ENCODE measurements around the gene OTOA. TPM values are rescaled to one million over a fixed set of nuclear protein-coding genes. Genes with fewer than 3 reads are reported as not detected.

Gene OTOA
- polyA plus RNA-seq, 2 of the 4 experiments (the other 2 are of a cell fraction): 0.05 TPM; not detected in 1

- H3K27ac ChIP-seq: no peak overlapping the region
- CTCF ChIA-PET: interaction anchor here (0.9 to 8.7 kb wide), 4 partner anchors 17 to 67 kb away, joined by 3 to 57 read pairs (median 14); no protein-coding TSS in a partner anchor
- no peak overlapping the region for H3K4me2 ChIP-seq
- WGBS (ENCODE audit: missing lambda C conversion rate): 81% methylated on average over 6 of the region's 6 CpGs
- H3K9me3 ChIP-seq: no peaks in the 10 kb centered on the region
- H3K4me3 ChIP-seq: no peak overlapping the region
- TF ChIP-seq CHD2 (IDR thresholded peaks at IDR 0.05; ENCODE audit: low read length, partially characterized antibody) (no peak), HMGXB4 (CRISPR knock-in tag; IDR thresholded peaks at IDR 0.05; ENCODE audit: borderline replicate concordance) (no peak), BHLHE40 (IDR thresholded peaks at IDR 0.05; ENCODE audit: low read depth, low read length) (no peak), ZFP36 (IDR thresholded peaks at IDR 0.05; ENCODE audit: borderline replicate concordance, partially characterized antibody) (no peak), HOXA7 (CRISPR knock-in tag; IDR thresholded peaks at IDR 0.05) (no peak), TFCP2L1 (CRISPR knock-in tag; IDR thresholded peaks at IDR 0.05) (no peak), HOXB5 (CRISPR knock-in tag; IDR thresholded peaks at IDR 0.05) (no peak), PHF8 (IDR thresholded peaks at IDR 0.05; ENCODE audit: borderline replicate concordance, low read depth) (no peak), TP53 (CRISPR knock-in tag; IDR thresholded peaks at IDR 0.05) (no peak)
- TF ChIP-seq, protein P1, sequence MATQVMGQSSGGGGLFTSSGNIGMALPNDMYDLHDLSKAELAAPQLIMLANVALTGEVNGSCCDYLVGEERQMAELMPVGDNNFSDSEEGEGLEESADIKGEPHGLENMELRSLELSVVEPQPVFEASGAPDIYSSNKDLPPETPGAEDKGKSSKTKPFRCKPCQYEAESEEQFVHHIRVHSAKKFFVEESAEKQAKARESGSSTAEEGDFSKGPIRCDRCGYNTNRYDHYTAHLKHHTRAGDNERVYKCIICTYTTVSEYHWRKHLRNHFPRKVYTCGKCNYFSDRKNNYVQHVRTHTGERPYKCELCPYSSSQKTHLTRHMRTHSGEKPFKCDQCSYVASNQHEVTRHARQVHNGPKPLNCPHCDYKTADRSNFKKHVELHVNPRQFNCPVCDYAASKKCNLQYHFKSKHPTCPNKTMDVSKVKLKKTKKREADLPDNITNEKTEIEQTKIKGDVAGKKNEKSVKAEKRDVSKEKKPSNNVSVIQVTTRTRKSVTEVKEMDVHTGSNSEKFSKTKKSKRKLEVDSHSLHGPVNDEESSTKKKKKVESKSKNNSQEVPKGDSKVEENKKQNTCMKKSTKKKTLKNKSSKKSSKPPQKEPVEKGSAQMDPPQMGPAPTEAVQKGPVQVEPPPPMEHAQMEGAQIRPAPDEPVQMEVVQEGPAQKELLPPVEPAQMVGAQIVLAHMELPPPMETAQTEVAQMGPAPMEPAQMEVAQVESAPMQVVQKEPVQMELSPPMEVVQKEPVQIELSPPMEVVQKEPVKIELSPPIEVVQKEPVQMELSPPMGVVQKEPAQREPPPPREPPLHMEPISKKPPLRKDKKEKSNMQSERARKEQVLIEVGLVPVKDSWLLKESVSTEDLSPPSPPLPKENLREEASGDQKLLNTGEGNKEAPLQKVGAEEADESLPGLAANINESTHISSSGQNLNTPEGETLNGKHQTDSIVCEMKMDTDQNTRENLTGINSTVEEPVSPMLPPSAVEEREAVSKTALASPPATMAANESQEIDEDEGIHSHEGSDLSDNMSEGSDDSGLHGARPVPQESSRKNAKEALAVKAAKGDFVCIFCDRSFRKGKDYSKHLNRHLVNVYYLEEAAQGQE (IDR thresholded peaks at IDR 0.05): no peak
- TF ChIP-seq, protein P2, sequence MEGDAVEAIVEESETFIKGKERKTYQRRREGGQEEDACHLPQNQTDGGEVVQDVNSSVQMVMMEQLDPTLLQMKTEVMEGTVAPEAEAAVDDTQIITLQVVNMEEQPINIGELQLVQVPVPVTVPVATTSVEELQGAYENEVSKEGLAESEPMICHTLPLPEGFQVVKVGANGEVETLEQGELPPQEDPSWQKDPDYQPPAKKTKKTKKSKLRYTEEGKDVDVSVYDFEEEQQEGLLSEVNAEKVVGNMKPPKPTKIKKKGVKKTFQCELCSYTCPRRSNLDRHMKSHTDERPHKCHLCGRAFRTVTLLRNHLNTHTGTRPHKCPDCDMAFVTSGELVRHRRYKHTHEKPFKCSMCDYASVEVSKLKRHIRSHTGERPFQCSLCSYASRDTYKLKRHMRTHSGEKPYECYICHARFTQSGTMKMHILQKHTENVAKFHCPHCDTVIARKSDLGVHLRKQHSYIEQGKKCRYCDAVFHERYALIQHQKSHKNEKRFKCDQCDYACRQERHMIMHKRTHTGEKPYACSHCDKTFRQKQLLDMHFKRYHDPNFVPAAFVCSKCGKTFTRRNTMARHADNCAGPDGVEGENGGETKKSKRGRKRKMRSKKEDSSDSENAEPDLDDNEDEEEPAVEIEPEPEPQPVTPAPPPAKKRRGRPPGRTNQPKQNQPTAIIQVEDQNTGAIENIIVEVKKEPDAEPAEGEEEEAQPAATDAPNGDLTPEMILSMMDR (IDR thresholded peaks at IDR 0.05): no peak
- DNase-seq (ENCODE audit: low read depth in 1 of 2, low spot score in 1 of 2): no peak
- no peak for FAIRE-seq
- POLR2A ChIA-PET: no interaction called here
- ATAC-seq: no peak
- H3K4me1 ChIP-seq: peaks cover 7% of the 10 kb centered on the region; the same call in 2 of the 3 replicates
Measured at GRCh38 chr16:21641916-21642315, 21.9 kb upstream of the OTOA start.

- TF ChIP-seq JUNB (IDR thresholded peaks at IDR 0.05) (no peak), NPAS2 (CRISPR knock-in tag; IDR thresholded peaks at IDR 0.05; ENCODE audit: borderline replicate concordance) (no peak), ZC3H11A (IDR thresholded peaks at IDR 0.05) (no peak), CEBPB (IDR thresholded peaks at IDR 0.05) (no peak), RCOR1 (IDR thresholded peaks at IDR 0.05; ENCODE audit: low read depth, low read length) (no peak), MYC (IDR thresholded peaks at IDR 0.05; ENCODE audit: borderline replicate concordance, low read length) (no peak), ESRRA (IDR thresholded peaks at IDR 0.05; ENCODE audit: borderline replicate concordance, low read length) (no peak), KDM1A (IDR thresholded peaks at IDR 0.05; ENCODE audit: low read depth) (no peak), RFX5 (IDR thresholded peaks at IDR 0.05) (no peak), RAD21 (conservative IDR thresholded peaks at IDR 0.05 in 1 of 2, IDR thresholded peaks at IDR 0.05 in 1 of 2) (no peak), HDAC2 (IDR thresholded peaks at IDR 0.05) (no peak), ZFP36 (IDR thresholded peaks at IDR 0.05; ENCODE audit: borderline replicate concordance, partially characterized antibody) (no peak), RNF2 (IDR thresholded peaks at IDR 0.05; ENCODE audit: borderline replicate concordance, low read depth) (no peak), SREBF2 (IDR thresholded peaks at IDR 0.05) (no peak), FOSB (CRISPR knock-in tag; IDR thresholded peaks at IDR 0.05) (no peak)
- TF ChIP-seq, protein P1 (IDR thresholded peaks at IDR 0.05): no peak
- POLR2A ChIA-PET: no interaction called here
- Histone ChIP-seq H3K9me3 (no peaks in the 10 kb centered on the region), H3K4me2 (no peak overlapping the region), H3K27ac (no peak overlapping the region), H3K4me1 (peaks cover 7% of the 10 kb centered on the region; the same call in 2 of the 3 replicates), H3K4me3 (no peak overlapping the region)
- CTCF ChIA-PET: interaction anchor here (0.8 to 8.7 kb wide), 4 partner anchors 16 to 66 kb away, joined by 3 to 57 read pairs (median 14); no protein-coding TSS in a partner anchor
- FAIRE-seq (no peak), ATAC-seq (no peak), DNase-seq (ENCODE audit: low read depth in 1 of 2, low spot score in 1 of 2) (no peak)
- 82% methylated on average over 7 of the region's 7 CpGs for WGBS (ENCODE audit: missing lambda C conversion rate)
Measured at GRCh38 chr16:21642861-21643260, 20.9 kb upstream of the OTOA start.

Measured in A549 (cell line).